CD4-positive, alpha-beta T cell treated with Interleukin-12 subunit alpha and Interleukin-12 subunit beta, for 1 hour (primary cell): Measurements from ENCODE around the gene PRPSAP1.
A peak's percentile ranks its signal among the peaks of the same experiment; 100 is the strongest.
"Not testable (repeated sequence)": the region's sequence is repeated elsewhere in the genome, so short reads cannot be mapped to it uniquely, and the experiment has no call there.

Experiments used
- DNase-seq: peaks from one replicate; pipeline ENCODE4 v3.0.0-alpha.2; 2020

The PRPSAP1 gene

DNA sequence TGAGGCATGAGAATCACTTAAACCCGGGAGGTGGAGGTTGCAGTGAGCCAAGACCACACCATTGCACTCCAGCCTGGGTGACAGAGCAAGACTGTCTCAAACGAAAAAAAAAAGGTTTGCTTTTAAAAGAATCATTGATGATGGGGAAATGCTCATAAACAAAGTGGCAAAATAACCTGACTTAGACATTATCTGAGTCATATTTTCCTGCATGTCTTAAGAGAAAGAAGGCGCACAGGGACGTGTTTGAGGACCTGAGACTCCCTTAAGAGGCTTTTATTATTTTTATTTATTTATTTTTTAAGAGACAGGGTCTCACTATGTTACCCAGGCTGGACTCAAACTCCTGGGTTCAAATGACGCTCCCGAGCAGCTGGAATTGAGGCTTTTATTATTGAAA, 5.7 kb upstream of the PRPSAP1 start:
- no peak for DNase-seq

DNA sequence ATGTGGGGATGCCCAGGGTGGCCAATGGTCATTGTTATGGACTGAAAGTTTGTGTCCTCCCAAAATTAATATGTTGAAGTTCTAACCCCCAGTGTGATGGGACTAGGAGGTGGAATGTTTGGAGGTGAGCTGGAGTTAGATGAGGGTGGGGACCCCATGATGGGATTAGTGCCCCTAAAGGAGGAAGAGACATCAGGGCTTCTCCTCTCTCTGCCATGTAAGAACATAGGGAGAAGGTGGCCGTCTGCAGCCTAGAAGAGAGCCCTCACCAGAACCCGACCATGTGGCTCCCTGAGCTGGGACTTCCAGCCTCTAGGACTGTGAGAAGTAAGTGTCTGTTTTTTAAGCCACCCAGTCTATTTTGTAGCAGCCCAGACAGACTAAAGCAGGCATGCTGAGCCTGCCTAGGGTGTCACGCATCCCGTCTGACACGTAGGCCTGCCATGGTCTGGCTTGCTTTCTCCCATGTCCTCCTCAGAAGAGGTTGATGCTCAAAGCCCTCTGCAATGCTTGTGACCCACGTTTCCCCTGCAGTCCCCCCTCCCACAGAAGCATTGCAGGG, 4.0 kb upstream of the PRPSAP1 start:
- DNase-seq, result no peak

DNA sequence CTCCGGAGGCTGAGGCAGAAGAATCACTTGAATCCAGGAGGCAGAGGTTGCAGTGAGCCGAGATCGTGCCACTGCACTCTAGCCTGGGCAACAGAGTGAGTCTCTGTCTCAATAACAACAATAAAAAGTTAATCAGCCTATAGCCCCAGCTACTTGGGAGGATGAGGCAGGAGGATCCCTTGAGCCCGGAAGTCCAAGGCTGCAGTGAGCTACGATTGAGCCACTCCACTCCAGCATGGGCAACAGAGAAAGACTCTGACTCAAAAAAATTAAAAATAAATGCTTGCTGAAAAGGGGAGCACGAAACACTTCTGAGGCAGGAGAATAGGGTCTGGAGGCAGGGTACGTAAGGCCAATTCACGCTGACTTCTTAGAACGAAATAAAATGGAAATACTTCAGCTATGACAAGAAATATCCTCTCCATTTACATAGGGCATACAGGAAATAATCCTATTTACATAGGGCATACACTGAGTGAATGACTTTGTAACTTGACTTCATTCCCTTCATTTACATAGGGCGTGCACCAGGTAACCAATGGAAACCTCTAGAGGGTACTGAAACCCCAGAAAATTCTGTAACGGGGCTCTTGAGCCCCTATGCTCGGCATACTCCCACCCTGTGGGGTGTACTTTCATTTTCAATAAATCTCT, 3.2 kb upstream of the PRPSAP1 start:
- no peak for DNase-seq

DNA sequence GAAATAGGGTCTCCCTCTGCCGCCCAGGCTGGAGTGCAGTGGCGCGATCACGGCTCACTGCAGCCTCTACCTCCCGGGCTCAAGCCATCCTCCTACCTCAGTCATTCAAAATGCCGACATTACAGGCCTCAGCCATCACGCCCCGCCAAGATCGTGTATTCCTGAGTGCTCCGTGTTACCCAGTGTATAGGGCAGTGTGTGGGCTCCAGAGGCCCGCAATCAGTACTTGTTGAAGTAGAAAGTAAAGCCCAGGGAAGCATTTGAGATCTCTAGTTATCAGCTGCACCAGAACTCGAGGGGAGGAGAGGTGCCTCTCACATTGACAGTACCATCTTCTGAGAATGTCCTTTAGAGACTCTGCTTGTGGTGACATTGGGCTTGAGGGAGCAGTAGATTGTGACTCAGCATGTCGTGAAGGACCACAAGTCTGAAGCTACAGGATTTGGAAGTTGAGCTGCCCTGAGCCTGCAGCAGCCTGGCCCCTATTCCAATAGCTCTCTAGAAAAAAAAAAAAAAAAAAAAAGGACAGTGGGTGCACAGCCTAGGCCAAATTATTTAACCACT, 1.1 kb upstream of the PRPSAP1 start:
- no peak for DNase-seq

DNA sequence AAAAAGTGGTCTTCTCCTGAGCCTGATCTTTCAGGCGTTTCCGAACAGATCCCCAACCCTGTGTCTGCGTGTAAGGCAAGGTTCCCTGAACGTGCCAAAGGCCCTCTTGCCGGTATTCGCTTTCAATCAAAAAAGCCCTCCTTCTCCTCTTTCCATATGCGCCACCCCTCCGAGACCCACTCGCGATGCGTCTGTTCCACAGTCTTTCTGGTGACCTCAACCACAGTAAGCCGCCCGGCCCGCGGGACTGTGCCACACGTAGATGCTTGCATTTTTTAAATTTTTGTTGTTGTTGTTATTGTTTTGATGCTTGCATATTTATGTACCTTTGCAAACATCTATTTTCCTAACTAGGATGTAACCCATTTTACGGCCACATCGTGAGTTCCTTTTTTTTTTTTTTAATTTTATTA, 607 bp upstream of the PRPSAP1 start:
- DNase-seq, result no peak

DNA sequence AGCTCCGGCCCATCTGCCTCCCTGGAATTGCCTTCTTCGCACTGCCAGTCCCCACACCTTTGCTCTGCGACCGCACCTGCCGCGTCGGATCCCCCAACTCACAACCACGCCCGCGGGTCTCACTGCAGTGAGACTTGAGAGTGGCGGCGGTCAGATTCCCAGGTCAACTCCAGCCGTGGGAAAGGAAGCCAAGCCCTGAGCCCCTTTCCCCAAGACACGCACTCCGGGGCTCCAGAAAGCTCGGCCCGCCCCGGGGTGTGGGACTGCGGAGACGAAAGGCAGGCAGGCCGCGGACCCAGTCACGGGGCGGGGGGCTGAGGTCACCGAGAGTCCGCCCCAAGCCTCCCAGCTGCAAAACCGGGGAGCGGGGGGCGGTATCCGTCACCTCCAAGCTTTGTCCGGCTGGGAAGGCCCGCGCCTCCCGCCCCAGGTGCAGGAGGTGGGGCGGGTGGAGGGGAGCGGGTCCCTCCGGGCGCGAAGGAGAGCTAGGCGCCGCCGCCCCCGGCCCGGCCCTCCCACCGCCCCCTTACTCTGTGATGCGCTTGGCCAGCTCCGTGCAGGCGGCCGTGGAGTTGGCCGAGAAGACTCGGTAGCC, 615 bp downstream of the PRPSAP1 start:
- DNase-seq, result peak; percentile 4

DNA sequence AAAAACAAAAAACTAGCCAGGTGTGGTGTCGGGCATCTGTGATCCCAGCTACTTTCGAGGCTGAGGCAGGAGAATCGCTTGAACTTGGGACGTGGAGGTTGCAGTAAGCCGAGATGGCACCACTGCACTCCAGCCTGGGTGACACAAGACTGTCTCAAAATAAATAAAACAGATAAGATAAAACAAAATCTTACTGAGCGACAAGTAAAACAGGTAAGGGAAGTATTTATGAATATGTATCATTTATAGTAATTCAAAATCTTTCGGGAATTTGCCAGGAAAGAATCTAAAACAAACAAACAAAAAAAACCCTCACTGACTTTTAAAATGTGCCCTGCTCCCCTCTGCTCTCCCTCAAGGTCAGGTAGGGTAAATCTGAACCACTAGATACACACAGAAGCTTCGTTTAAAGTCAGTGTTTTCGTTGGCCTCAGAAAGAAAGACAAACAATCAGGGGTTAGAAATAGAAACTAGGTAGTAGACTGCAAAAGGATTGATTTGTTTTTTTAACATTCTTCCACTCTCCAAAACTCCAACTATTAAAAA, 2.1 kb downstream of the PRPSAP1 start:
- DNase-seq, result no peak

DNA sequence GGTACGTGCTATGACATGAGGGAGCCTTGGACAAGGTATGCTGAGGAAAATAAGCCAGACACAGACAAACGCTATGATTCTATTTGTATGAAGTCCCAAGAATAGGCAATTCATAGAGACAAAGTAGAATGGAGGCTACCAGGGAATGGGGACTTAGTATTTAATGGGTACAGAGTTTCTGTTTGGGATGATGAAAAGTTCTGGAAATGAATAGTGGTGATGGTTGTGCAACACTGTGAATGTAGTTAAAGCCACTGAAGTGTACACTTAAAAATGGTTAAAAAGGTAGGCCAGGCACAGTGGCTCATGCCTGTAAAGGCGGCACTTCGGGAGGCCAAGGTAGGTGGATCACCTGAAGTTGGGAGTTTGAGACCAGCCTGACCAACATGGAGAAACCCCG, 3.3 kb downstream of the PRPSAP1 start:
- no peak for DNase-seq

DNA sequence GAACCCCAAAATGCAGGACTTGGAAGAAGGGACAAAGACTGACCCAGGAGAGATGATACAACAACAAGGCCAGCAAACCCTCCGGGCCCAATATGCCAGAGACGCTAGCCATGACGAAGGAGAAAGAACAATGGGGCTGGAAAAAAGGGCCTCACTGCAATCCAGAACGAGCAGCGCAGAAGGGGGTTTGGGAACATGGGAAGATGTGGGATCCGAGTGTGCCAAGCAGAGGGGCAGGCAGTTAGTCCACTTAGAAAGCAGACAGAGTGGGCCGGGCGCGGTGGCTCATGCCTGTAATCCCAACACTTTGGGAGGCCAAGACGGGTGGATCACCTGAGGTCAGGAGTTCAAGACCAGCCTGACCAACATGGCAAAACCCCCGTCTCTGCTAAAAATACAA, 6.8 kb downstream of the PRPSAP1 start:
- DNase-seq, result not testable (repeated sequence)

DNA sequence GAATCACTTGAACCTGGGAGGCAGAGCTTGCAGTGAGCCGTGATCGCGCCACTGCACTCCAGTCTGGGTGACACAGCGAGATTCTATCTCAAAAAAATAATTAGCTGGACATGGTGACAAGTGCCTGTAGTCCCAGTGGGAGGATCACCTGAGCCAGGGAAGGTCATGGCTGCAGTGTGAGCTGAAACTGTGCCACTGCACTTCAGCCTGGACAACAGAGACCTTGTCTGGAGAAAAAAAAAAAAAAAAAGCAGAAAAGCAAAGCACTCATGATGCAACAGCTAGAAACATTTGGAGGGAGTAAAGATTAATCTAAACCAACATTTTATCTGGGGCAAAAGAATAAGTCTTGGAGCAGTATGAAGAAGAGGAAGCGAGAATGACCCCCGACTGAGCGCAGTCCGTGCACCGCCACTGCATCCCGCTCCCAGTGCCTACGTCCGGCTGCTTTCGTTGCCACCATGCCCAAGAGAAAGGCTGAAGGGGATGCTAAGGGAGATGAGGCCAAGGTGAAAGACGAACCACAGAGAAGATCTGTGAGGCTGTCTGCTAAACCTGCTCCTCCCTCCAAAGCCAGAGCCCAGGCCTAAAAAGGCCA, 8.2 kb downstream of the PRPSAP1 start:
- DNase-seq, result no peak

DNA sequence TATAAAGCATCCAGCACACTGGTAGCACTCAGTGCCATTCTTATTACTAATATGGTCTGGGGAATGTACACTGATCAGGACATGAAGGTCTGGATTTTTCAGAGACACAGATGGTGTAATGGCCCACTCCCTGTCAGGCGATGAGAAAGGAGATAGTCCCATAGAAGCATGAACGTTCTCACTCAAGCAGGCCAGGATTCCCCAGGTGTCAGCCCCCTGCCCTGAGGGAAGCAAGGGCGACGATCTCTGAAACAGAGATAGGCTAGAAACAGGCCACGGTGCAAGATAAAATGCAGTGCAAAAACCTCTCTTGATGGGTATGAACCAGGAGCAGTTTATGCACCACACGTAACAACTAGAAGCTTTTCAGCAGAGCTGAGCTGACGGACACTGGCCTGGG, 10.6 kb downstream of the PRPSAP1 start:
- DNase-seq, result no peak

DNA sequence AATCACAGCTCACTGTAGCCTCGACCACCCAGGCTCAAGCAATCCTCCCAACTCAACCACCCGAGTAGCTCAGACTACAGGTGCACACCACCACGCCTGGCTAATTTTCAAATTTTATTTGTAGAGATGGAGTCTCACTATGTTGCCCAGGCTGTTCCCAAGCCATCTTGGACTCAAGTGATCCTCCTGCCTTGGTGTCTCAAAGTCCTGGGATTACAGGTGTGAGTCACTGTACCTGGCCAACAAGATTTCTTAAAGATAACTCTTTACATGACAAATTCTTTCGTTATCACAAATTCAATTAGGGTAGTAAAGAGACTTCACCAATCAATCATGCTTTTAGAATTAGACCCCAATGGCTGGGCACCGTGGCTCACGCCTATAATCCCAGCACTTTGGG, 12.4 kb downstream of the PRPSAP1 start:
- DNase-seq, result no peak

DNA sequence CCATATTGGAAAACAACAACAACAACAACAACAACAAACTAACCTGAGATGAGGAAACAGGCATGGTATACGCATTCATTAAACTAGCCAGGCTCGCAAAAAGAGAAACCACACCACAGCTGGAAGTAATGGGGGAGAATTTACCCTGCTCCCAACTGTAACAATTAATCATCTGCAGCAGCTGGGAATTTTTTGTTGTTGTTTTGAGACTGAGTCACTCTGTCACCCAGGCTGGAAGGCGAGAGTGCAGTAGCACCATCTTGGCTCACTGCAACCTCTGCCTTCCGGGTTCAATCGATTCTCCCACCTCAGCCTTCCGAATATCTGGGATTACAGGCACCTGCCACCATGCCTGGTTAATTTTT, 16.3 kb downstream of the PRPSAP1 start:
- no peak for DNase-seq

DNA sequence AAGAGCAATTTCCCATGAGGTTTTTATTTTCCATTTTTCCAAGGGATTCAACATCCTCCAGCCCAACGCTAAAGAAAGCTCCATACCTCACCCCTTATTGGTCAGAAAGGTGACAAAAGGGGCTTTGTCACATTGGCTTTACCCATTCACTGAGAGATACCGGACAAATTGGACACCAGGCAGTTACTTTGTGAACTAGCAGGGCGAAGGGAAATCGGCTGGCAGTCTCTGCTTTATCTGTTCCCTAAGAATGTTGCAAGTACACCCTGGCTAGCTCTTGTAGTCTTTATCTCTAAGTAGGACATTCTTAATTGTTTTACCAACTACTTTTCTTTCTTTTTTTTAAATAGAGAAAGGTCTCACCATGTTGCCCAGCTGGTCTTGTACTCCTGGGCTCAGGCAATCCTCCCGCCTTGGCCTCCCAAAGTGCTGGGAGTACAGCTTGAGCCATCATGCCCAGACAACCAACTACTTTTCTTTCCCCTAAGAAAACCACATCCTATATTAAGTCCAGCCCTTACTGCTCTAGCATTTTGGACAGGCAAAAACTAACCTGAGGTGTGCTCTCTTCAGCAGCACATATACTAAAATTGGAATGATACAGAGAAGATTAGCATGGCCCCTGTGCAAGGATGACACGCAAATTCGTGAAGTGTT, 16.8 kb downstream of the PRPSAP1 start:
- no peak for DNase-seq

DNA sequence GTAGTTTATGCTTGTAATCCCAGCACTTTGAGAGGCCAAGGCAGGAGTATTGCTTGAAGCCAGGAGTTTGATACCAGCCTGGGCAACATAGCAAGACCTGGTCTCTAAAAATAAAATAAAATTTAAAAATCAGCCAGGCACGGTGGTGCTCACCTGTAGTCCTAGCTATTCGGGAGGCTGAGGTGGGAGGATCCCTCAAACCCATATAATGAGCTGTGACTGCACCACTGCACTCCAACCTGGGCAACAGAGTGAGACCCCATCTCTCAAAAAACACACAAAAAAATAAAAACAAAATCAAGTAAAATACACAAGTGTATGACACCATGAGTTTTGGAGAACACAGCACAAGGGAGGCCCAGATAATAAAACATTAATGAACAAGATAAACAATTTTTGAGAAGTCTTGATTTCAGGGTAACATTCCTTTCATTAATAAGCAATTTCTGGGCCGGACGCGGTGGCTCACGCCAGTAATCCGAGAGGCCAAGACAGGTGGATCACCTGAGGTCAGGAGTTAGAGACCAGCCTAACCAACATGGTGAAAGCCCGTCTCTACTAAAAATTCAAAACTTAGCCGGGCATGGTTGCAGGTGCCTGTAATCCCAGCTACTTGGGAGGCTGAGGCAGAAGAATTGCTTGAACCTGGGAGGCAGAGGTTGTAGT, 17.9 kb downstream of the PRPSAP1 start:
- DNase-seq, result no peak

DNA sequence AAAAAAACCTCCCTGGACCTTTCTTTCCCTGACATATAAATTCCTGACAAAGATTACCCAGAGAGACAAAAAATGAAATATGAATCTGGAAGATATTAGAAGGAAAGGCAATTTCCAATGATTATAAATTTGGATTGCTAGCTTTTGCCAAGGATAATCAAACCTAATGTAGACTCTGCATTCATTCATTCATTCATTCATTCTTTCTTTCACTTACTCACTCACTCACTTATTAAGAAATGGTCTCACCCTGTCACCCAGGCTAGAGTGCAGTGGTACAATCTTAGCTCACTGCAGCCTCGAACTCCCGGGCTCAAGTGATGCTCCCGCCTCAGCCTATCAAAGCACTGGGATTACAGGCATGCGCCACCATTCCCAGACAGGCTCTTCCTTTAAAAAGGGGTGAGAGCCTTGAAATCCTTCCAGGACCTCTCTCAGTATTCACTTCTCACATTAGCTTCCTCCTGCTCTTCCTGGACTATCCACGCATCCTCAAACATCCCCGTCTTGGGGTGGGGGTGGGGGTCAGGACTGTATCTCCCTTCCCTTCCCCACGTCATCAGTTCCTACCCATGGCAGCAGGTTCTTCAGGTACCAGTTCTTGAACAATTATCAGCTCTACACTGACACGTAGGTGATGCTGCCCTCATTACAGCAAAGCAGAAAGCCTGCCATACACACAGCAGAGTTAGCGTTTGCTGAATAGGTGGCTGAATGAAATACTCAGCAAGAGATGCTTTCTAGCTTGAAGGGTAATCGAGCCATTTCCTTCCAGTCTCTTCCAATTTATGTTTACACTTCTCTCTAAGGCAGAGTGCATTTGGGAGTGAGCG, 19.8 kb downstream of the PRPSAP1 start:
- no peak for DNase-seq

DNA sequence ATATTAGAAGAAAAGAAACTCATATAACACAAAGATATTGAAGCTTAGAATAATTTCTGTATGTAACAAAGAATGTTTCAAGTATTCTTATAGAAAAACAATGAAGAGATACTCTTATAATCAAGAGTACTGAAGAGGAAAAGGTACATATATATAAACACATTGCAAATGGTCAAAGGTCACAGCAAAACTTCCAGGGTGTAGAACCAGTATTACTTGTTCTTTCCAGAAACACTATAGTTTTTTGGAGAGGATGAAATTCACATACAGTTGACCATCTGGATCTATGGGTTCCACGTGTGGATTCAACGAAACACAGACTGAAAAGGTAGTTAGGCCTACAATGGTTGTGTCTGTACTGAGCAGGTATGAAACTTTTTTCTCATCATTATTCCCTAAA, 22.6 kb downstream of the PRPSAP1 start:
- no peak for DNase-seq

DNA sequence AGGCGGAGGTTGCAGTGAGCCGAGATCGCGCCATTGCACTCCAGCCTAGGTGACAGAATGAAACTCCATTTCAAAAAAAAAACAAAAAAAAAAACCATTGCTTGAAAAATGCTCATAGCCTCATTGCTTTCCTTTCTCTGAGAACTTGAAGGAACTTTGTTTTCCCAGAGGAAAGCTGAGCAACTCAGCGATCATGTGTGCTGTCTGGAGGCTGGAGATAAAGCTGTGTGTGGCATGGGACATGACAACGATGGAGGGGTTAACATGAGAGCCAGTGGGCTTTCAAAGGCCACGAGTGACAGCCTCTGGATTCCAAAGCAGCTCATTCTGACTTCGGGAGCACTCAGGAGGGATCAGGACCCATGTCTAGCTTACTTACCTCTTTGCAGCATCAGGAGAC, 24.1 kb downstream of the PRPSAP1 start:
- no peak for DNase-seq

DNA sequence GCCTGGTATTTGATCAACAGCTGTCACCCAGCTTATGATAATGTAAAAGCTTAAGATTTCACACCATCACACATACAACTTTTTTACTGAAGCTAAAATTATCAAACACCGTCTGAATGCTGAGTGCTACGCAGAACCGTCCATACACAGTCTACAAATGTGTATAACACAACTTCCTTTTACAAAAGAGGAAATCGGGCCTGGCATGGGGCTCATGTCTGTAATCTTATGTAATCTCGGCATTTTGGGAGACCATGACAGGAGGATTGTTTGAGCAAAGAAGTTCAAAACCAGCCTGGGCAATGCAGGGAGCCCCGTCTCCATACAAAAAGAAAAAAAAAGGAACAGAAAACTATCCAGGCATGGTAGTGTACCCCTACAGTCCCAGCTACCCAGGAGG, 26.0 kb downstream of the PRPSAP1 start:
- DNase-seq, result no peak

DNA sequence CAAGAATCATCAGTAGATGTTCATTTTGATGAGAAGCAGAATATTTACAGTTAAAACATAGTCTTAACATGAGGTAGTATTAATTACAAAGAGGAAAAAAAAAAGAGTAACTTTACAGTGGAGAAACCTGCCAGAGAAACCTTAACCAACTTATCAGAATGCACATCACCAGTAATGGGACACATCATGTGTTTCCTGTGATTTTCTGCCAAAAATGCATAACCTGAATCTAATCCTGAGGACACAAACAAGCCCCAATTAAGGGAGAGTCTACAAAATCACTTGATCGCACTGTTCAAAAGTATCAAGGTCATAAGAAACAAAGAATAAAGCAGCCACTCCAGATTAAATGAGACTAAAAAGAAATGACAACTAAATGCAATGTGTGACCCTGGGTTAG, 27.4 kb downstream of the PRPSAP1 start:
- DNase-seq, result no peak

DNA sequence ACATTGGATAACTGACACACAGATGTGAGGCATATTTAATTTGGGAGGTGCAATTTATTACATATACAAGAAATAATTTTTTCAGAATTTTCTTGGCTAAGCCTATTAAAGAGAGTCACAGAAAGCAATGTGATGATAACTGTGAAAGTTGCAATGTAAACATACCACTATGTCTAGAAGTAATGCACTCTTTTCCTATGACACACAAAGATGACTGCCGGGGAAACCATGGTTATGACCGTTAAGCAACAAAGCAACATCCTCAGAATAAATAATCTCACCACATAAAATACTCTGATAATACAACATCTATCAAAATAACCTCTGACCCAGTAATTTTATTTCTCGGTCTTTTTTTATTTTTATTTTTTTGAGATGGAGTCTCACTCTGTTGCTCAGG, 35.1 kb downstream of the PRPSAP1 start:
- DNase-seq, result no peak

DNA sequence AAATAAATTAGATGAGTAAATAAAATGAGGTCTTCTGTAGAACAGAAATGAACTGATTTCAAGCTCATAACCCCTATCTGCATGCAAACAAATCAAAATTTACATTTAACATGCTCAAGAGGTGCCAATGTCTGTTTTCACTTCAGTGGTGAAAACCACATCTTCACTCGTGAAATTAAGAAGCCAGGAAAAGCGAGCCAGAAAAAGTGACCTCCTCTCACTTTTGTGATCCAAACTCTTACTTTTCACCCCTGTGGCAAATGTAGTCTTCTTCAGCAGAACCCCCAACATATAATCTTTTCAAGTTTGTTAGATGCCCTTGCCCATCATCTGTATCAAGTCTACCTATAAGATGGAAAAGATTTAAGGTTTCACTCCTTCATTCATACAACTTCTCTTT, 36.2 kb downstream of the PRPSAP1 start:
- no peak for DNase-seq
